ENCODE results near the gene NTNG1. TPM values are rescaled to one million over a fixed set of nuclear protein-coding genes. Genes with fewer than 3 reads are reported as not detected.
A peak's percentile ranks its signal among the peaks of the same experiment; 100 is the strongest.

Gene NTNG1
- total RNA-seq, 1 donor from 2014 or later, result 17.5 TPM

DNA sequence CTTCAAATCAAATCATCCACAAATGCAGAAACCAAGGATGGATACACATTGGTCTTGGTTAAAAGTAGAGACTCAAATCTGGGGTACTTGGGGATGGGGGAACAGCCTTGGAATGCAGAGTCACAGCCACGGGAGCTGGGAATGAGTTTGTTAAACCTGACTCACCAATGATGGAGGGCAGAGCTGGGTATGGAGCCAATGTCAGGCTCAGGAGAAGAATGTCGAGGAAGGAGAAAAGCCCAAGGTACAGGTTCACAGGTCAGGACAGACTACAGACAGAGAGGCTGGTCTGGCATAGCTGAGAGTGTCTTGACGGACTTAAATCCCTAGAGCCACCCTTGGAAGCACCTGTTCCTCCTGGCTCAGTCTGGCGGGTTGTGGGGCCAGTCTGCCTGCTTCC is 237.6 kb downstream of the NTNG1 start:
- FAIRE-seq (no peak), DNase-seq (ENCODE audit: low spot score in 2 of 2) (no peak)

- DNase-seq (ENCODE audit: low spot score in 2 of 2), result no peak
Observed at GRCh38 chr1:107378866-107379265, 238.0 kb downstream of the NTNG1 start.

GRCh38 chr1:107379826-107380225 is 239.0 kb downstream of the NTNG1 start:
- no peak for FAIRE-seq
- DNase-seq (ENCODE audit: low spot score in 2 of 2), result no peak

More at GRCh38 chr1:107378866-107379265, 238.0 kb downstream of the NTNG1 start:
- no peak for FAIRE-seq

DNA sequence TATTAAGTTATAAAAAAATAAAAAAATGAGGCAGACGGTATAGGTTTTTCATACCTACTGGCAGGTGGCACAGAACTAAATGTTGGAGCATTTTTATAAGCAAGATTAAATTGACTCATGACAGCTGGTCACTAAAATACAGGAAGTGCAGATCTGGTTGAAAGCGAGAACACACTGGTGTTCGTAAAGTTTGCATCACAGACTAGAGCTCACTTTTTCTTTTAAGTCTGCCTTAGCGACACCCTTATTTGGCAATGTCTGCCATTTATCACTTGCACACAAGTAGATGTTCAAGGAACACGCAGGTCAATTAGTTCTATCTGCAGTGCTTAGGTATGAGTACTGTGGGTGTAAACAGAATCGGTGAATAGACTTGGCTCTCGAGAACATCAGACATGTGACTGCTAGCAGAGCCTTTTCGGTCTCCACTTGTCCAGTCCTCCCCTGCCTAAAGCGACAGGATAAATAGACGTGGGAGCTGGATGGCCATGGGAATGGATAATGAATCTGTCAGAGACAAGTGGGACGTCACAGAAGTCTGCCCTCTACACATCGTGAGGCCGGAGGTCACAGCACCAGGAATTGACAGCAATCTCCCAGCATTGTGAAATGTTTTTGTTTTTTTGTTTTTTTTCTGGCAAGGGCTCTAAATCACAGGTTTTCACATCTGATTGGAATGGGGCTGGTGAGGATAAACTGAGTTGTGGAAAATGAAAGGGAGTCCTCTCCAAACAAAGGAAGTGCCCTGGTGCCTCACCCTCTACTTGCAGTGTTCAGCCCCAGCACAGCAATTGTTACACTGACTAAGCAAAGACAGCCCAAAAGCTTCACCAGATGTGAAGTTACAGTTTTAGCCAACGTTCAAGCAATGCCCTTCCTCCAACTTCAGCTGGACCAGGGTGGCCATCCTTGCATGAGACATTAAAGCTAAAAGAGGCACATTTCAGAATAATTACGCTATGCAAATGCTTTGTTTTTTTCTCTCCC is 248.9 kb downstream of the NTNG1 start:
- no peak for FAIRE-seq

DNA sequence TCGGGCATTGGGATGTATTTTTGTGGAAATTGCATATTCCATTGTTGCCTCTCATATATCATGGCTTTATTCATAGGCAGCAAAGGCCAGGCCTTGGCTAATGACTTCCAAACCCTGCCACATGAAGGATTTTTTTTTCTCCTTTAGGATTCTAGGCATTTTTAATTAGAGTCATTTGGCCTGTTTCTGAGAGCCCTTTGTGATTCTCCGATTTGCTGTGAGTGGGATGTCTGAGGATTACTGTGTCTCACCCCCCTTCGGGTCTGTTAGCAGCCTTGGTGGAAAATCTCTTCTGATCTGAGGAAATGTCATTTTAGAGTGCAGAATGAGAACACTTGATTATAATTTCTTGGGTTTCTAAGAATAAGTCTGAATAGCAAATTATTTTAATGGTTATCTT is 253.5 kb downstream of the NTNG1 start:
- no peak for FAIRE-seq
- no peak for DNase-seq (ENCODE audit: low spot score in 2 of 2)

More for the DNA sequence above, 248.9 kb downstream of the NTNG1 start:
- DNase-seq (ENCODE audit: low spot score in 2 of 2), result no peak

- DNase-seq (ENCODE audit: low spot score in 2 of 2) (no peak), FAIRE-seq (no peak)
Observed at GRCh38 chr1:107401704-107402103, 260.9 kb downstream of the NTNG1 start.

DNA sequence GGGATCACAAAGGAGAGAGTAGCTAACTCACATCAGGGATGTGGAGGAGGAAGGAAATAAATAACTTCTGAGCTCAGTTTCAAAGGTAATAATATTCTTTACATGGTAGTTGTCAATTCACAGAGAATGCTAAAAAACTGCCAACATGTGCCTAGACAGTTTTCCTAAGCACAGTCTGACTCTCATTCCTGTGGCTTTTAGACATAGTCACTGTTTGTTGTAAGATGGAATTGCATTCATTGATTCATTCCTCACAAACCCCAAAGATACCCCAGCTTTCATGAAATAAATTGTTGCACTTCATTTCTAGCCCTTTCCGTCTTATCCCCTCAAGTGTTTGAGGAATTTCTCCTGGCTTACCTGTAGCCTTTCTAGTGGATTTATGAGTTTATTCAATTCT is 263.9 kb downstream of the NTNG1 start:
- FAIRE-seq (no peak), DNase-seq (ENCODE audit: low spot score in 2 of 2) (no peak)

- no peak for DNase-seq (ENCODE audit: low spot score in 2 of 2)
Observed at GRCh38 chr1:107405236-107405635, 264.4 kb downstream of the NTNG1 start.

DNA sequence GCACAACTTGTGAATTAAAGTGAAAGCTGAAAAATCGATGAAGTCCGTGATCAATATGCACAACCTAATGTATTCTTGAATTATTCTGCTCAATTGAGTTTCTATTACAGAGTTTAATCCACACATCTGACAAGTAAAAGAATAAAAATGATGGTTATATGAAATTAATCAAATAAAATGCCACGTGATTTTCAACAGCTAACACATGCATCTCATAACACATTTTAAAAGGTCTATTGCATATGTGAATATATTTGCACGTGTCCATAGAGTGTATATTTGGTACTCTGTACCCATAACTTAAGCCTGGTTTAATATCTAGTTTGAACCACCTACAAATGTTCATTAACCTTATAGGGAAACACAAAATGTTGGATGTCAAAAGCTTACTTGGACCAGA is 266.2 kb downstream of the NTNG1 start:
- DNase-seq (ENCODE audit: low spot score in 2 of 2) (no peak), FAIRE-seq (no peak)

More at GRCh38 chr1:107405236-107405635, 264.4 kb downstream of the NTNG1 start:
- FAIRE-seq, result no peak

GRCh38 chr1:107413546-107413945 is 272.7 kb downstream of the NTNG1 start:
- FAIRE-seq, result no peak
- DNase-seq (ENCODE audit: low spot score in 2 of 2), result no peak

DNA sequence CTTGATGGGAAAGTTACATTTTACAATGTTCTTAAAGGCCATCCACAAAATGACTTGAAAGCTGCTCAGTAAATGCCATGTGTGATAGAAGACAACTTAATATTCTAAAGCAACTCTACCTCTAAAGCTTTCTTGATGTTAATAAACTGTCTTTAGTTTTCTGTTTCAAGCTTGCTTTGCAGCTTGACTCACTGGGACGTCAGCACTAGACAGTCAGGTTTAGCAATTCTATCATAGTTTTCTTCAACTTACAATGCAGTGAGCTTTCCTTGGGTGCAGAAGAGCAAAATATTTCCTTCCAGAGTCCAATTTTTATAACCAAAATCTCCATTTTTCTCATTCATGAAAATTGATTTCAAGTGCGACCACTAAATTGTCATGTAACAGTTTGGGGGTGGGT is 273.1 kb downstream of the NTNG1 start:
- DNase-seq (ENCODE audit: low spot score in 2 of 2), result no peak
- no peak for FAIRE-seq

DNA sequence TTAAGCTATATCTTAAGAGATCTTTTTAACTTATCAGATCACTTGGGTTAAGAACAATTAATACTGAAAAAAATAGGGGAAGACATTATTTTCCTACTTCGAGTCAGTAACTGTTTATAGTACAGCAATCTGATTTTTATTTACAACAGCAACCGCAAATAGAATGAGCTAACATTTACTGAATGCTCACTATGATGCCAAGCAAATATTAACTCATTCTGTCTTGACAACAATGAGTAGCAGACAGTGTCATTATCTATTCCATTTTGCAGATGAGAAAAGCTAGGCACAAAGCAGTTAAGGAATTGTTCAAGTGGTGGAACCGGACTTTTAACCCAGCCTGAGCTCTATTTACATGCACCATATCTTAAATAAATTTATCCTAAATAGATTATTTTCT is 273.7 kb downstream of the NTNG1 start:
- DNase-seq (ENCODE audit: low spot score in 2 of 2), result no peak
- no peak for FAIRE-seq

- FAIRE-seq, result no peak
- DNase-seq (ENCODE audit: low spot score in 2 of 2), result no peak
Observed at GRCh38 chr1:107415241-107415640, 274.4 kb downstream of the NTNG1 start.

DNA sequence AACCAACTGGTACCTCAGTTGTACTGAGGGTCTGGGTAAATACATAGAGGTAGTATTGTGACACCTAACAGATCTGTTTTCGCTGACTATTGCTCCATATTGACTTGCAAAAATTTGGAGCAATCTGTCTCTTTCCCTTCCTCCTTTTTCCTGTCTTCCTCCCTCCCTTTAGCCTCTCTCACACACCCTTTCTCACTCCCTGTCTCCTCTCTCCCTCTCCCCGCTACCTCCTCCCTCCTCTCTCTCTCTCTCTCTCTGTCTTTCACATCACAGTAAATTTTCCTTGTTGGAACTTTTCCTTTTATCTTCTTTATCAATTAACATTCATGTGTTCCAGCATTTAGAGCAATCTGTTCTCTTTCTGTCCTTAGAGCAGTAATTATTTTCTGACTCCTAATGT is 278.2 kb downstream of the NTNG1 start:
- DNase-seq (ENCODE audit: low spot score in 2 of 2) (no peak), FAIRE-seq (no peak)

DNA sequence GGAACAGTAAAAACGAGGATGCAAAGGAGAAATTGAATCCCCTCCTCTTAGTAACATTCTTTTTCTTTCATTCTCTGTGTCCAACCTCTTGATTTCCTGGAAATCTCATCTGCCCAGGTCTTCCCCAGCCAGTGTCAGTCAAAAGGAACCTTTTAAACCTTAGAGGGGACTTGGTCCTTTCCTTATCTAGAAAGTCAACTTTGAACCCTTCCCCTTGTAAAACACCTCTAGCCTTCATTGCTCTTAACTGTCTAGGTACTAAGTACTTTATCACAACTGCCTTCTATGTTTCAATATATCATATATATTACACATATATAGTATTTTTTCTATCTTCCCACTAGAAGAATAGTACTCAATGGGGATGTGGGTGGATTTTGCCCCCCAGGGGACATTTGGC is 282.1 kb downstream of the NTNG1 start:
- FAIRE-seq (no peak), DNase-seq (ENCODE audit: low spot score in 2 of 2) (no peak)

GRCh38 chr1:107430540-107431228 is 289.8 kb downstream of the NTNG1 start:
- DNase-seq (ENCODE audit: low spot score in 2 of 2) (no peak), FAIRE-seq (no peak)

GRCh38 chr1:107432108-107432507 is 291.3 kb downstream of the NTNG1 start:
- DNase-seq (ENCODE audit: low spot score in 2 of 2) (no peak), FAIRE-seq (no peak)

GRCh38 chr1:107433068-107433467 is 292.2 kb downstream of the NTNG1 start:
- FAIRE-seq (peak; percentile 31), DNase-seq (ENCODE audit: low spot score in 2 of 2) (no peak)

DNA sequence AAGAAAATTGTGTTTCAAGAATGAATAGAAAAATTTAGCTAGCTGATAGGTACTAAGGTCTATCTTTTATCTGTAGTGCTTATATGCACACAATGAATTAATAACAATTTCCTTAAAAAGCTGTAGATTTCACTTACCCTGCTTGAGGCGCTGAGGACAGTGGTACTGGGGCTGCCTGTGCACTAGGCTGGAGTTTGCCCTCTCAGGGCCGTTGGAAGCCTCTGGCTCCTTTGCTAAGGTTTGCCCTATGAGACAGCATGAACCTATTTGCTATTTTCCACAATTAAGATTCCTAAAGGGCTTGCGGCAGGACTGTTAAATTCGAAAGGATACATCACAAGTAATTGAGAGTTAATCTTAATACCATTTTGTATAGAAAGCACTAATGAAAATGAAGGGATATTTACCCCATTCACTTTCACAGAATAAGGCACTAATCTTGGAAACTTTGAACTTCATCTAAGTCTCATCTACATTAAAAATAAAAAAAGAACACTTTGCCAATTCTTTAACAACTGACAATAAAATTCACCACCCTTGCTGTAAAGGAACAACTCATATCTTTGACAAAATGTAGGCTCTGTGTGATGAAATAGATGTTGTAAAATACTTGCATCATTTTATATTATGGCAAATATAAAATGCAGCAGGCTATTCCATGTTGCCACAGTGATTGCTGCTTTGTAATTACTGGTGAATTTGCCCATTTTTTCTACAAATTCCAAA is 293.0 kb downstream of the NTNG1 start:
- DNase-seq (ENCODE audit: low spot score in 2 of 2) (no peak), FAIRE-seq (no peak)

DNA sequence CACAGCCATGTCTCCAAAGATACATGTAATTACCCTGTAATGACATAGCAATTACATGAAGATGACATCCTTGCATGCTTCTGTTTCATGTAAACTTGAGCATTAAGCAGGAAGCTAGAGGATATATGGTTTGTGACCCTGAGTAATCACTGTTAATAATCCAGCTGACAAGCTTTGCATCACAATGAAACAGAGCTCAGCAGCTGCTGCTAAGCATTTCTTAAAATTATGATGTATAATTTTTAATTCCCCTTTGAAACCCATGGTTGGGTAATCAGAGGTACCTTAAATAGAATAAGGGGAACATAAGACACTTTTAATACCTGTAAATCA is 293.5 kb downstream of the NTNG1 start:
- DNase-seq (ENCODE audit: low spot score in 2 of 2) (no peak), FAIRE-seq (no peak)

Measured in frontal cortex (tissue), 4 donors.